Activated naive CD4-positive, alpha-beta T cell treated with anti-CD3 and anti-CD28 coated beads, Interleukin-2, amount 50 U/mL, for 72 hours (primary cell): ENCODE data around the gene GALNT8. TPM values are rescaled to one million over a fixed set of nuclear protein-coding genes. Genes with fewer than 3 reads are reported as not detected.
A peak's percentile ranks its signal among the peaks of the same experiment; 100 is the strongest.

ENCODE experiments used
- ATAC-seq, 2 donors: fragments of 150-1000 bp; cut with Tn5 transposase; 2 replicates each; pipeline ENCODE4 v1.10.0; 2021; ENCODE audit warnings: mild to moderate bottlenecking in 2 of 2, moderate library complexity in 2 of 2
- DNase-seq, 2 donors: peaks; one replicate each; pipeline ENCODE4 v3.0.0; 2021 to 2022; ENCODE audit warnings: low spot score in 2 of 2
- H3K27ac Mint-ChIP-seq, 2 donors: one replicate each; pipeline ENCODE4 v1.8.0; 2022; ENCODE audit warnings: mild to moderate bottlenecking in 2 of 2, mixed read lengths in 2 of 2
- H3K36me3 Mint-ChIP-seq, 2 donors: one replicate each; pipeline ENCODE4 v1.8.0; 2022; ENCODE audit warnings: mixed read lengths in 2 of 2
- H3K9me3 Mint-ChIP-seq, 2 donors: one replicate each; pipeline ENCODE4 v1.8.0; 2022; ENCODE audit warnings: mixed read lengths in 2 of 2
- total RNA-seq, 2 donors: library from RNA; stranded (reverse); gene quantifications; one replicate each; pipeline ENCODE4 v1.2.3, GENCODE V29; 2022

The GALNT8 gene
- total RNA-seq, 2 donors from 2014 or later, result 0.32 to 1.8 TPM

DNA sequence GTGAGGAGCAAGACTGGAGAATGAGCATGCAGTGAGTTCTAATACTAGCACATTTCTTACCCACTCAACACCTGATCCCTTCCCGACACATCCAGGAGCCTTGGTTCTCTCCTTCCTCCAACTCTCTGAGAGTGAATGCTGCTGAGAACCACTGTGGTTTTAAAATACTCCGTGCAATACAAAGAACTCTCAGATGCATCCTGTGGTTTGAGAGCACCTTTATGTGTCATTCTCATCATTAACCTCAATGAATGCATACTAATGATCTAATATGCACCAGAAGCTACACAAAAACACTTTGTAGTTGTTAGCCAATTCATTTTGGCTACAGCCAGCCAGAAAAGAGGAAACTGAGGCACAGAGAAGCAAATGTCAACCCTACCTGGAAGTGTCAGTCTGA, 87.6 kb downstream of the GALNT8 start:
- H3K36me3 Mint-ChIP-seq, result peaks cover 8 to 11% of the 10 kb centered on the region in 2 donors
- no peaks in the 10 kb centered on the region for H3K9me3 Mint-ChIP-seq
- DNase-seq (no peak), ATAC-seq (no peak)
- no peak overlapping the region for H3K27ac Mint-ChIP-seq

- DNase-seq (no peak), ATAC-seq (peak; percentile 24 to 67)
- H3K9me3 Mint-ChIP-seq, result no peaks in the 10 kb centered on the region
- peaks cover 8 to 11% of the 10 kb centered on the region in 2 donors for H3K36me3 Mint-ChIP-seq
- H3K27ac Mint-ChIP-seq, result no peak overlapping the region
These were observed 88.8 kb downstream of the GALNT8 start for GRCh38 chr12:4809013-4809448.

- DNase-seq, result peak in 1 of 2 donors; percentile 22
- H3K27ac Mint-ChIP-seq, result no peak overlapping the region
- no peaks in the 10 kb centered on the region for H3K9me3 Mint-ChIP-seq
- peak; percentile 20 to 35 for ATAC-seq
- H3K36me3 Mint-ChIP-seq, result peaks cover 8 to 11% of the 10 kb centered on the region in 2 donors
These were observed 89.4 kb downstream of the GALNT8 start for GRCh38 chr12:4809449-4810218.

- peaks cover 8 to 11% of the 10 kb centered on the region in 2 donors for H3K36me3 Mint-ChIP-seq
- no peak for ATAC-seq
- no peak for DNase-seq
- no peak overlapping the region for H3K27ac Mint-ChIP-seq
- H3K9me3 Mint-ChIP-seq, result no peaks in the 10 kb centered on the region
These were observed 90.0 kb downstream of the GALNT8 start for GRCh38 chr12:4810219-4810671.

DNA sequence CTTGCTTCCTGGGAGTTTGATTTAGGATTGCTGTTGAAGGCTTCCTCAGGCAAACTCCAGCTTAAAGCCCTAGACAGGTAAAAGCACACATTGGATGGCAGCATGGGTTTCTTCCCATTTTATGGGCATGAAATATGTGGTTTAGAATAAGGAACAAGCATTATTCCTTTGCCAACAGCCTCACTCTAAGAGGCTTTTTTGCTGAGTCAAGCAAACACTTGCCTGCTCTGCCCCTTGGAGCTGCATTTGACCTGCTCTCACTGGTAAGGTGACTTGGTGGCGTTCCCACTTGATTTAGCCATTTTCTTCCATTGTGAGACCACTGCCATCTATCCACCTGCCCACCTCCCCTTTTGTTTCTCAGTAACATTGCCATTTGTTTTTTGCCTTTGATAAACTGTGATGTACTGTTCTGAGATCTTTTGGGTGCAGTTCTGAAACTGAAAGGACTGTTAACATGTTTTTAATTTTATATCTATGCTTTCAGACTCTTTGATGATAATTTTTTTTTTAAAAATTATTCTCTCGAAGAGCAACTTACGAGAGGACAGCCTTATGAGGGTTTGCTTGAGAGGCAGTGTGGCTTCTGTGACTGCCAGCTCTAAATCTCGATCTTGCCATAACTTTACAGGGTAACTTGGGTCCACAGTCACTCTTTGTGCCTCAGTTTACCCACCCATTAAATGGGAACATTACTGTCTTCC, 92.6 kb downstream of the GALNT8 start:
- ATAC-seq (no peak), DNase-seq (no peak)
- Mint-ChIP-seq H3K27ac (no peak overlapping the region), H3K36me3 (peaks cover 8 to 11% of the 10 kb centered on the region in 2 donors), H3K9me3 (no peaks in the 10 kb centered on the region)

DNA sequence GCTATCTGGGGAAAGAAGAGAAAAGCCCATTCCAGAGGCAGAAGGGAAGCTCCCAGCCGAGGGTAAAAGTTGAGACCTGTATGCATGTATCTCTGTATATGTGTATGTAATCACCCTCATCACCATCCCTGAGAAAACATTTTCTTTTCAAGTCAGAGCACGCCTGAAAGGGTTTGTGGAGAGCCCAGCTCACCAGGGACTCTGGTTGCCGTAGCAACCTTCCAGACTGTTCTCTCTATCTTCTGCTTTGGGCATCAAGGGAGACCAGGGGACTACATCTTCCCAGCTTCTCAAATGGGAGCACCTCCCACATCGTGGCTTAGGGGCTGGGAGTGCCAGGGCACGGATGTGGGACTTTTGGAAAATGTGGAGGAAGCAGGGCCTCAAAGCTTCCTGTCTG, 93.5 kb downstream of the GALNT8 start:
- no peak overlapping the region for H3K27ac Mint-ChIP-seq
- no peak for ATAC-seq
- peaks cover 8 to 11% of the 10 kb centered on the region in 2 donors for H3K36me3 Mint-ChIP-seq
- no peak for DNase-seq
- no peaks in the 10 kb centered on the region for H3K9me3 Mint-ChIP-seq

GRCh38 chr12:4814485-4814884, 94.3 kb downstream of the GALNT8 start:
- no peak for ATAC-seq
- peaks cover 8 to 11% of the 10 kb centered on the region in 2 donors for H3K36me3 Mint-ChIP-seq
- no peaks in the 10 kb centered on the region for H3K9me3 Mint-ChIP-seq
- no peak for DNase-seq
- H3K27ac Mint-ChIP-seq, result no peak overlapping the region

- Mint-ChIP-seq H3K9me3 (no peaks in the 10 kb centered on the region), H3K27ac (no peak overlapping the region), H3K36me3 (no peaks in the 10 kb centered on the region)
- no peak for DNase-seq
- ATAC-seq, result no peak
These were observed 96.7 kb downstream of the GALNT8 start for GRCh38 chr12:4816744-4817525.

DNA sequence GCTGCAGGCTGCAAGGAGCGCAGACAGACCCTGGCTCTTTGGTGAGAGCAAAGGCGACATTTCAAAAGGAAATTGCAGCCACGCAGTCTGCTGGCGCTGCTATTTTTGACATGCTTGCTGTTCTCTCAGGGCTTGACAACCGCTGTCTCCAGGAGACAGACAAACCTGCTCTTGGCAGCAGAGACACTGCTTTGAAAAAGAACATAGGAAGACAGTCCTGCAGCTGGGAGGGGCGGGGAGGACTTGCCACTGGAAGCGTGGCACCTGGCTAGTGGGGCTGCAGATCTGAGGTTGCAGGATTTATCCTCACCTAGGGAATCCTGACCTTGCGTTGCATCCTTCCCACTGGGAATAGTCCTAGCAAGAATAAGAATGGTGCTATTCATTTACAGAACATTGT, 97.7 kb downstream of the GALNT8 start:
- DNase-seq (no peak), ATAC-seq (no peak)
- no peaks in the 10 kb centered on the region for H3K9me3 Mint-ChIP-seq
- H3K36me3 Mint-ChIP-seq, result no peaks in the 10 kb centered on the region
- H3K27ac Mint-ChIP-seq, result no peak overlapping the region

- Mint-ChIP-seq H3K27ac (no peak overlapping the region), H3K9me3 (no peaks in the 10 kb centered on the region), H3K36me3 (no peaks in the 10 kb centered on the region)
- ATAC-seq (no peak), DNase-seq (no peak)
These were observed 99.5 kb downstream of the GALNT8 start for GRCh38 chr12:4819654-4820053.

- DNase-seq (no peak), ATAC-seq (no peak)
- no peak overlapping the region for H3K27ac Mint-ChIP-seq
- no peaks in the 10 kb centered on the region for H3K9me3 Mint-ChIP-seq
- no peaks in the 10 kb centered on the region for H3K36me3 Mint-ChIP-seq
These were observed 100.8 kb downstream of the GALNT8 start for GRCh38 chr12:4820971-4821370.

Other genes starting within 250 kb of the GALNT8 start
- gene RAD51AP1, start 181.5 kb upstream of the GALNT8 start, total RNA-seq, result 100 to 1,000 TPM in 1 of 2 donors, 10 to 100 TPM in 1; 50.7 to 102 TPM
- gene DYRK4, start 158.2 kb upstream of the GALNT8 start, total RNA-seq, result 10 to 100 TPM; 18.5 to 34.9 TPM
- 1 to 10 TPM in 1 of 2 donors, under 1 TPM in 1; 0.66 to 4.2 TPM for gene AKAP3, start 71.3 kb upstream of the GALNT8 start, total RNA-seq
- gene NDUFA9, start 71.3 kb upstream of the GALNT8 start, total RNA-seq, result 100 to 1,000 TPM; 118 to 130 TPM
- gene KCNA1, start 189.5 kb downstream of the GALNT8 start, total RNA-seq, result under 1 TPM in 1 of 2 donors, not detected in 1; 0.16 TPM